ENCODE data around the gene EXOC4. TPM values are rescaled to one million over a fixed set of nuclear protein-coding genes. Genes with fewer than 3 reads are reported as not detected.

The EXOC4 gene
- total and polyA plus RNA-seq, 2 of the 8 experiments (the other 6 are each of a cell fraction or from before 2014, with no cell fraction given) = 27.0 to 67.3 TPM

- no peak for TF ChIP-seq ZNF274 (IDR thresholded peaks at IDR 0.05; ENCODE audit: borderline replicate concordance, extremely low read depth, low read length)
- no peak for TF ChIP-seq CHD1 (IDR thresholded peaks at IDR 0.05; ENCODE audit: low read depth, low read length)
- no peak for TF ChIP-seq PHF8 (conservative IDR thresholded peaks at IDR 0.05; ENCODE audit: low read depth, low read length)
These were observed 632.3 kb downstream of the EXOC4 start (continued) for GRCh38 chr7:133885213-133885612.
